CD8-positive, alpha-beta memory T cell (primary cell): ENCODE data around the gene SPATA25. TPM values are rescaled to one million over a fixed set of nuclear protein-coding genes. Genes with fewer than 3 reads are reported as not detected.

ENCODE experiments used
- CTCF ChIA-PET: fragments of 350-600 bp; sonication (Branson Sonifier 250); formaldehyde crosslinking; loops from one replicate; lab custom pipeline; 2021; ENCODE audit warnings: antibody characterized with exemption; lab: Charles Lee
- POLR2A ChIA-PET: fragments of 350-600 bp; sonication (Branson Sonifier 250); formaldehyde crosslinking; loops from one replicate; lab custom pipeline; 2021; ENCODE audit warnings: antibody characterized with exemption; lab: Charles Lee
- DNase-seq, 5 donors: peaks; one replicate each; pipeline versions ENCODE4 v3.0.0 to v3.0.0-alpha.2; 2020 to 2022; ENCODE audit warnings: mixed read lengths in 1 of 5
- H3K27ac ChIP-seq: one replicate; pipeline ENCODE4 v1.7.0; 2013; ENCODE audit warnings: low read depth, mild to moderate bottlenecking, low read length, moderate library complexity
- H3K27me3 ChIP-seq: 2 replicates; pipeline ENCODE4 v1.7.0; 2013; ENCODE audit warnings: low read length, mild to moderate bottlenecking; ENCODE audit not compliant: insufficient read depth, poor library complexity, severe bottlenecking
- H3K36me3 ChIP-seq: 2 replicates; pipeline ENCODE4 v1.7.0; 2013; ENCODE audit warnings: mild to moderate bottlenecking, low read length, moderate library complexity; ENCODE audit not compliant: insufficient read depth
- H3K4me1 ChIP-seq: 2 replicates; pipeline ENCODE4 v1.7.0; 2013; ENCODE audit warnings: mild to moderate bottlenecking, low read length, moderate library complexity; ENCODE audit not compliant: insufficient read depth
- H3K4me3 ChIP-seq: 2 replicates; pipeline ENCODE4 v1.7.0; 2013; ENCODE audit warnings: mild to moderate bottlenecking, low read length
- H3K9me3 ChIP-seq: 2 replicates; pipeline ENCODE4 v1.7.0; 2013; ENCODE audit warnings: mild to moderate bottlenecking, low read length
- H3K27ac Mint-ChIP-seq, 8 donors: one replicate each; pipeline ENCODE4 v1.8.0; 2020 to 2021; ENCODE audit warnings: mixed read lengths in 8 of 8, mild to moderate bottlenecking in 6 of 8, inconsistent platforms in 3 of 8, moderate library complexity in 3 of 8
- H3K27me3 Mint-ChIP-seq, 2 donors: one replicate each; pipeline ENCODE4 v1.8.0; 2020 to 2021; ENCODE audit warnings: mixed read lengths in 2 of 2, mild to moderate bottlenecking in 1 of 2, moderate library complexity in 1 of 2
- H3K36me3 Mint-ChIP-seq, 3 donors: one replicate each; pipeline ENCODE4 v1.8.0; 2020 to 2021; ENCODE audit warnings: mixed read lengths in 3 of 3, inconsistent platforms in 1 of 3, mild to moderate bottlenecking in 1 of 3
- H3K4me1 Mint-ChIP-seq, 3 donors: one replicate each; pipeline ENCODE4 v1.8.0; 2020 to 2021; ENCODE audit warnings: mixed read lengths in 3 of 3, inconsistent platforms in 1 of 3, mild to moderate bottlenecking in 1 of 3
- H3K4me3 Mint-ChIP-seq, 7 donors: one replicate each; pipeline ENCODE4 v1.8.0; 2020 to 2021; ENCODE audit warnings: mixed read lengths in 7 of 7, mild to moderate bottlenecking in 6 of 7, moderate library complexity in 4 of 7, inconsistent platforms in 2 of 7
- H3K9me3 Mint-ChIP-seq, 5 donors: one replicate each; pipeline ENCODE4 v1.8.0; 2020 to 2022; ENCODE audit warnings: mixed read lengths in 5 of 5, mild to moderate bottlenecking in 3 of 5, moderate library complexity in 2 of 5, inconsistent platforms in 1 of 5
- polyA plus RNA-seq: library from polyadenylated mRNA; unstranded; fragments of 300-500 nt; fragmentation: Illumina TruSeq; gene quantifications from one replicate; pipeline ENCODE4 v1.2.3, GENCODE V29; 2021
- total RNA-seq, 2 experiments: library from RNA; stranded (reverse); gene quantifications; one replicate each; pipeline ENCODE4 v1.2.3, GENCODE V29; 2021

Gene SPATA25
- total and polyA plus RNA-seq, 3 experiments from 2014 or later: 0.98 to 1.9 TPM; not detected in 1

GRCh38 chr20:45896641-45897161 is 9.3 kb upstream of the SPATA25 start:
- peaks cover 20 to 29% (median 25%) of the 10 kb centered on the region in 3 donors for H3K4me1 Mint-ChIP-seq
- peaks cover 8% of the 10 kb centered on the region for H3K36me3 ChIP-seq
- H3K27me3 Mint-ChIP-seq: no peaks in the 10 kb centered on the region

GRCh38 chr20:45894797-45895196 is 7.4 kb upstream of the SPATA25 start:
- Histone ChIP-seq H3K27ac (no peak overlapping the region), H3K27me3 (no peaks in the 10 kb centered on the region), H3K9me3 (no peaks in the 10 kb centered on the region), H3K4me3 (no peak overlapping the region), H3K36me3 (peaks cover 8% of the 10 kb centered on the region), H3K4me1 (peaks cover 23% of the 10 kb centered on the region)
- H3K9me3 Mint-ChIP-seq: no peaks in the 10 kb centered on the region
- H3K4me1 Mint-ChIP-seq: peaks cover 27 to 37% (median 32%) of the 10 kb centered on the region in 3 donors
- no peaks in the 10 kb centered on the region for H3K27me3 Mint-ChIP-seq
- H3K36me3 Mint-ChIP-seq: peaks cover 4 to 58% (median 7%) of the 10 kb centered on the region in 3 donors
- CTCF ChIA-PET: no interaction called here
- H3K27ac Mint-ChIP-seq: peak overlapping the region in 2 of 8 donors; percentile 37 to 77
- POLR2A ChIA-PET: no interaction called here
- no peak for DNase-seq
- peak overlapping the region in 2 of 7 donors; percentile 32 to 81 for H3K4me3 Mint-ChIP-seq

More at GRCh38 chr20:45896641-45897161, 9.3 kb upstream of the SPATA25 start:
- Histone ChIP-seq H3K4me1 (peaks cover 18% of the 10 kb centered on the region), H3K27me3 (no peaks in the 10 kb centered on the region), H3K9me3 (no peaks in the 10 kb centered on the region), H3K27ac (no peak overlapping the region), H3K4me3 (no peak overlapping the region)
- Mint-ChIP-seq H3K9me3 (no peaks in the 10 kb centered on the region), H3K27ac (peak overlapping the region in 2 of 8 donors; percentile 3 to 52), H3K36me3 (peaks cover 4 to 50% (median 7%) of the 10 kb centered on the region in 3 donors), H3K4me3 (peak overlapping the region in 1 of 7 donors; percentile 32)
- no peak for DNase-seq
- ChIA-PET POLR2A (interaction anchor here (0.6 kb wide), 1 partner anchor 39 kb away, joined by 7 read pairs; no protein-coding TSS in a partner anchor), CTCF (no interaction called here)

GRCh38 chr20:45893831-45894230 is 6.4 kb upstream of the SPATA25 start:
- H3K27ac ChIP-seq: no peak overlapping the region
- Mint-ChIP-seq H3K4me1 (peaks cover 28 to 42% (median 35%) of the 10 kb centered on the region in 3 donors), H3K27me3 (no peaks in the 10 kb centered on the region), H3K27ac (peak overlapping the region in 5 of 8 donors; percentile 47 to 96 (median 77)), H3K4me3 (peak overlapping the region in 3 of 7 donors; percentile 50 to 92 (median 81)), H3K9me3 (no peaks in the 10 kb centered on the region), H3K36me3 (peaks cover 4 to 53% (median 7%) of the 10 kb centered on the region in 3 donors)
- ChIA-PET POLR2A (interaction anchor here (2.6 kb wide), 1 partner anchor 41 kb away, joined by 28 read pairs; the partner anchor contains the start of gene PCIF1), CTCF (interaction anchor here (0.9 to 7.1 kb wide), 2 partner anchors 13 to 41 kb away, joined by 3 to 39 read pairs; partner anchors contain the start of genes PCIF1 and ZSWIM1)
- no peaks in the 10 kb centered on the region for H3K9me3 ChIP-seq
- no peaks in the 10 kb centered on the region for H3K27me3 ChIP-seq
- no peak for DNase-seq
- peaks cover 8% of the 10 kb centered on the region for H3K36me3 ChIP-seq
- peaks cover 23% of the 10 kb centered on the region for H3K4me1 ChIP-seq
- H3K4me3 ChIP-seq: no peak overlapping the region

GRCh38 chr20:45892828-45893500 is 5.5 kb upstream of the SPATA25 start:
- Histone ChIP-seq H3K4me3 (no peak overlapping the region), H3K4me1 (peaks cover 23% of the 10 kb centered on the region), H3K36me3 (peaks cover 8% of the 10 kb centered on the region), H3K9me3 (no peaks in the 10 kb centered on the region), H3K27ac (no peak overlapping the region), H3K27me3 (no peaks in the 10 kb centered on the region)
- ChIA-PET CTCF (interaction anchor here (0.8 to 7.1 kb wide), 4 partner anchors 25 to 94 kb away, joined by 3 to 39 read pairs (median 5); partner anchors contain the start of gene PCIF1), POLR2A (interaction anchor here (0.5 to 2.6 kb wide), 4 partner anchors 36 to 79 kb away, joined by 3 to 28 read pairs (median 4); partner anchors contain the start of genes ACOT8, PCIF1, ZNF335 and ZSWIM3)
- Mint-ChIP-seq H3K36me3 (peaks cover 3 to 45% (median 7%) of the 10 kb centered on the region in 3 donors), H3K27ac (peak overlapping the region; percentile 78 to 97 (median 87)), H3K4me1 (peaks cover 28 to 47% (median 35%) of the 10 kb centered on the region in 3 donors), H3K4me3 (peak overlapping the region; percentile 87 to 95 (median 92)), H3K27me3 (no peaks in the 10 kb centered on the region), H3K9me3 (no peaks in the 10 kb centered on the region)
- peak in 2 of 5 donors; percentile 22 to 37 for DNase-seq

- H3K36me3 ChIP-seq: peaks cover 5% of the 10 kb centered on the region
- no peaks in the 10 kb centered on the region for H3K27me3 ChIP-seq
- peak overlapping the region; percentile 85 for H3K4me3 ChIP-seq
- Mint-ChIP-seq H3K4me1 (peaks cover 28 to 47% (median 39%) of the 10 kb centered on the region in 3 donors), H3K36me3 (peaks cover 0 to 38% (median 4%) of the 10 kb centered on the region in 3 donors), H3K9me3 (no peaks in the 10 kb centered on the region), H3K27me3 (no peaks in the 10 kb centered on the region), H3K27ac (peak overlapping the region; percentile 78 to 97 (median 87)), H3K4me3 (peak overlapping the region; percentile 87 to 95 (median 92))
- CTCF ChIA-PET: interaction anchor here (0.8 to 7.1 kb wide), 6 partner anchors 20 to 93 kb away, joined by 3 to 39 read pairs (median 4); partner anchors contain the start of gene PCIF1
- H3K9me3 ChIP-seq: no peaks in the 10 kb centered on the region
- peak overlapping the region; percentile 53 for H3K27ac ChIP-seq
- peaks cover 23% of the 10 kb centered on the region for H3K4me1 ChIP-seq
- POLR2A ChIA-PET: interaction anchor here (0.5 to 2.6 kb wide), 4 partner anchors 35 to 79 kb away, joined by 3 to 28 read pairs (median 4); partner anchors contain the start of genes ACOT8, PCIF1, ZNF335 and ZSWIM3
- no peak for DNase-seq
Observed at GRCh38 chr20:45892049-45892825, 4.8 kb upstream of the SPATA25 start.

GRCh38 chr20:45890985-45891983 is 3.9 kb upstream of the SPATA25 start, which contains the start of the genes CTSA and NEURL2:
TSS of gene CTSA (plus strand) at chr20:45891335. CDS start at chr20:45891569, 234 bp downstream.
TSS of gene NEURL2 (minus strand) at chr20:45891208. CDS start at chr20:45890991, 217 bp downstream.
- Histone ChIP-seq H3K27ac (peak within 1 kb of the TSS; percentile 53), H3K9me3 (no peaks in the 10 kb centered on the region), H3K4me1 (peaks cover 23% of the 10 kb centered on the region), H3K36me3 (no peaks in the 10 kb centered on the region), H3K4me3 (peak within 1 kb of the TSS; percentile 85), H3K27me3 (no peaks in the 10 kb centered on the region)
- Mint-ChIP-seq H3K27ac (peak within 1 kb of the TSS; percentile 83 to 97 (median 91)), H3K4me1 (peaks cover 29 to 47% (median 39%) of the 10 kb centered on the region in 3 donors), H3K4me3 (peak within 1 kb of the TSS; percentile 87 to 95 (median 92)), H3K27me3 (no peaks in the 10 kb centered on the region), H3K36me3 (peaks cover 0 to 31% (median 4%) of the 10 kb centered on the region in 3 donors), H3K9me3 (no peaks in the 10 kb centered on the region)
- DNase-seq: peak; percentile 77 to 90 (median 81)
- CTCF ChIA-PET: interaction anchor here (0.7 to 7.1 kb wide), 12 partner anchors 10 to 92 kb away, joined by 3 to 39 read pairs (median 4); partner anchors contain the start of genes PCIF1 and ZSWIM1
- POLR2A ChIA-PET: interaction anchor here (1.0 to 2.6 kb wide), 7 partner anchors 10 to 80 kb away, joined by 3 to 28 read pairs (median 8); partner anchors contain the start of genes PCIF1, ZNF335 and ZSWIM1
